ENCODE measurements around the gene WWOX.

GRCh38 chr16:79006765-79007164, 907.3 kb downstream of the WWOX start:
- TF ChIP-seq CTCF (IDR thresholded peaks at IDR 0.05): no peak
- no peak for TF ChIP-seq POLR2A (IDR thresholded peaks at IDR 0.05)
- TF ChIP-seq EP300 (IDR thresholded peaks at IDR 0.05): no peak
